GM18498 (cell line): ENCODE results near the gene GNAQ.

Source experiments
- ATAC-seq: cut with Tn5 transposase; IDR thresholded peaks from one replicate; pipeline ENCODE4 v1.9.1; 2021; ENCODE audit warnings: mild to moderate bottlenecking, moderate library complexity; ENCODE audit not compliant: unreplicated experiment

Gene GNAQ

DNA sequence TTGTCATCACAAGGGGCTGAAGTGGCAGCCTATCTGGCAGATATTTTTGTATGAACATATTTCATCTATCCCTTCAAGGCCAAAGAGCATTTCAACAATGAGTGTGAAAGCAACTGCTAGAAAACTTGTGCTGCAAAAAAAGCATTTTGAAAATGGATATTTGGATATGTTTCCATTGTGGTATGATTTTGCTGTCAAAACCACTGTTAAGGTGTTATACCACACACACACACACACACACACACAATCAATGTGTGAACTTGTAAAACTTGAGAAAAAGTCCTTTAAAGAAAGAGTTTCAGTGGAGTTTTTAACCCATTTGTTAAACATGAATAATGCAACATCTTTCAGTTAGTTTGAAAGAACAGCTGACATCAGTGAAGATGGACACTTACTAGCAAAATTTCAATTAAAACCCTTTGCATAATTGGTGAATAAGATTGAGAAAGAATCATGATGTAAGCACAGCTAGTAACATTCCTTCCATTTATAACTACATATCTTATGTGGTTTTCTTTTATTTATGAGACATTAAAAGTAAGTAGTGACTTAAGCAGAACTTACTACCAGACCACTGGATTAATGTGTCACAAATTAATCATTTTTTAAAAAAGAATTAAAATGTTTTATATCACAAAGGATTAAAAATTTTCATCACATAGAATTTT, 200.9 kb downstream of the GNAQ start:
- ATAC-seq = no peak

DNA sequence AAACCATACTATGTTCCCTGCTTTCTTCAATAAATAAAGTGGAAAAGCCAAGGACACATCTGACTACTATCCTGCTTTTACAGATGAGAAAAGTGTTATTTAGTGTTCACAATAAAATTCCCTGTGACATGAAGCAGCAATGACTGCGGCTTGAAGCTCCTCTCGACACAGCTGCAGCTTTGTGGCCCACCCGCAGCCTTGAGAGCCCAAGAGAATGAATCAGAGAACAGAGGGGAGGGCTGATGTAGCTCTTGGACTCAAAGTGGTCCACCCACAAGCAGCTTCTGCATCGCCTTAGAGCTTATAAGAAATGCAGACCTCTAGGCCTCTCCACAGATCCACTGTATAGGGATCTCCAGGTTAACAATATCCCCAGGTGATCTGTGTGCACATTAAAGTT, 202.2 kb downstream of the GNAQ start:
- no peak for ATAC-seq

DNA sequence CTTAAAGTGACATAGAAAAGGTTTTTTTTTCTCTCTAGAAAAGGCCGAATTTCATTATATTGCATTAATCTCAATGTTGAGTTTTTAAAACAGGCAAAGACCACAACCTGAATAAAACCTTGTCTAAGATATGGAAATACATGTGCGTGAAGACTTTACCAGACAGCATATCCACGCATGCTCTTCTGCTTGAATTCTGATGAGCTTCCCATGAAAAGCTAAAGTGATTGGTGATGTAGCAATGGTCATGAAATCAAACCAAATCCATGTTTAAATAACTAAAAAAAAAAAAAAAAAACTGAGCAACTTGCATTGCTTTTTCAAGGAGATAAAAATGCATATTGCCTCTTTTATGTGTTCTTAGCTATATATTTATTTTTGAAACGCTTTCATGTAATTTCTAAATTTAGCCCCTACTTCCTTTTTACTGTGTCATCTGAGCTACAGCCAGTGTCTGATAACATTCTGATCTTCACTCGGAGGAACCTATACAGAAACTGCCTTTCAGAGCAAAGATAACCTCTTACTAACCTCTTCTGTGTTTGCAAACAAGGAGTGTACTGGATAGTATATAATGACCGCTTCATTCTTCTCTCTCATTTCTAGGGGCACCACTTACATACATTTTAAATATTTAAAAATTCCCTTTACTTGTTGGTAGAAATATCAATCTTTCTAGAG, 204.4 kb downstream of the GNAQ start:
- ATAC-seq = peak; percentile 67

DNA sequence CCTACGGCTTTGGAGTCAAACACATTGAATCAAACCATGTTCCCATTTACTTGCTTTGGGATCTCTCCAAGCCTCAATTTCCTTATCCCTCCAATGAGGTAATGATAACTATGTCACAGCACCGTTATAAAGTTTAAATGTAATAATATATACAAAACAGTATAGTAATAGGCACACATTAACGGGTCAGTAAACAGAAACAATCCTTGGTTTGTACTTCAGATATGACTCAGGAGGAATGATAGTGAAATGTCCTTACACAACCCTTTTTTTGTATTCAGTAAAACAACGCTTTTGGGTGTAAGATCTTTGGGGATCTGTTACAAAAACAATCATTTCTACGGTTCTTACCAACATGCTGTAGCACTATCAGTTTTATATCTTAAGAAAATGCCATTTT, 205.0 kb downstream of the GNAQ start:
- no peak for ATAC-seq

DNA sequence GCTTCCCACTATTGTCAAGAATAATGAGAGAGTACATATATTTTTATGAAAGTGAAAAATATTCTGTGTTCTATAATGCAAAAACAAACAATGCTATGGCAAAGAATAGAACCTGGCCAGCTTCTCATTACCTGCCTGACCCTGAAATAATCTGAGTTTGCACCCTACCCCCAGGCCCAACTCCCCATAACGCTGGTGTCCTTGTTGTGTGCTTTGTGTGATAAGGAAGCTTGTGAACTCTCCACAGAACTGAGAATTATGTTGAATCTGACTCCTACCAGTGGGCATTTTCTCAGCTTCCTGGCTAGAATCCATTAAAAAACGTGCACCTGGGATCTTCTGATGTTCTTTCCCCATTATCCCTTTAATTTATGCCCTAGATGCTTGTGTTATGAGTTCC, 205.5 kb downstream of the GNAQ start:
- ATAC-seq = no peak

DNA sequence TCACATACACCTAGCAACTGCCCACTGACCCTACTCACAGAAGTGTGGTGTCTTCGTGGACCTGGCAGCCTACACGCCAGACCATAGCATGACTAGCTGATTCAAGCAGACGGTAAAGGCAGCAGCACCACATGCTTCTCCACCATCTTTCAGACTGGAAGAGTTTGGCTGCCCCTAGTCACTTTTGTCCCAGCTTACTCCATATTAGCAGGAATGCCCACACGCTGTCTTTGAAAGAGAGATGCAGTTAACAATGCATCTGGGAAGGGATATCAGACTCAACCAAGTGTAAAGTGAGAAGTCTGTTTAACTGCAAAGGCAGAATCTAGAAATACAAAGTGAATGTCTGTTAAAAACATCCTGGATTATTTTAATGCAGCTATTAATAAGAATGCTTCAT, 206.2 kb downstream of the GNAQ start:
- ATAC-seq = no peak

DNA sequence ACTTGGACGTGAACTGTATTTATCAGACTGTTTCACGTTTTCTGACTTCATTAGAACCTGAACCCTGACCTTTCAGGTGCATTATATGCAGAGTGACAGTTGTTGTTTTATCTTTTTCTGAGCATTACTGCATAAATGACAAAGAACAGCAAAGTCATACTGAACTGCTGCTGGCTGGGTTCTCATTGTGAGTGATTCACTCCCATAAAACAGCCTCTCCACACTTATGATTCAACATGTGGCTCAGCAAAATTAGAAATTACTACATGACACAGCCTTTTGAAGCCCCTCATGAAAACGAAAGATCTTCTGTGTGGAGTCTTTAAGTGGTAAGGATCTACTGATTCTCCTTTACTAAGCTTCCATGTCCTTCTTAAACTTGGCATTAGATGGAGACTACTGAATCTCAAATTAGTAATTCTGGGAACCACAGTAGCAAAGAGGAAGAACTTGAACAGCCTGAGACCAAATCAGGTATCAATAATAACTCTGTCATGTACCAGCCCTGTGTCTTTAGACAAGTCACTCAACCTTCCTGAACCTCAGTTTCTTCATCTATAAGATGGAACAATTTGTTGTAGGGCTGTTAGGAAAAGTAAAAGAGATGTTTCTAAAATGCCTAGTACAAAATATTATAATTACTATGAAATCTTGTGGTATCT, 211.2 kb downstream of the GNAQ start:
- no peak for ATAC-seq

DNA sequence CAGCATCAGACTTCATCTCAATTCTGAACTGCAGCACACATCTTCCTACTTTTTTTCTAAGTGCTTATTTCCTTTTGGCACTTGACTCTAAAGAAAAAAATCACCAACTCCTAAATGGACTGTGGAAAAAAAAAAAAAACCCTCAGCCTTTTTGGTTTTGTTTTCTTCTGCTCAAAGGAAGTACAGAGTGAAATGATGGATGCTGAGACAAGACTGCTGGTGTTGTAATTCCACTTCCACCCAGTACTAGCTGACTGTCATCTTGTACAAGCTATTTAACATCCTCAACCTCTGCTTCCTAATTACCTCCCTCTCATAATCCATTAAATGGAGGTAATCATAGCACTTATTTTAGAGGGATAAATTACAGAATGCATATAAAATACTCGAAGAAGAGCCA, 212.0 kb downstream of the GNAQ start:
- no peak for ATAC-seq

DNA sequence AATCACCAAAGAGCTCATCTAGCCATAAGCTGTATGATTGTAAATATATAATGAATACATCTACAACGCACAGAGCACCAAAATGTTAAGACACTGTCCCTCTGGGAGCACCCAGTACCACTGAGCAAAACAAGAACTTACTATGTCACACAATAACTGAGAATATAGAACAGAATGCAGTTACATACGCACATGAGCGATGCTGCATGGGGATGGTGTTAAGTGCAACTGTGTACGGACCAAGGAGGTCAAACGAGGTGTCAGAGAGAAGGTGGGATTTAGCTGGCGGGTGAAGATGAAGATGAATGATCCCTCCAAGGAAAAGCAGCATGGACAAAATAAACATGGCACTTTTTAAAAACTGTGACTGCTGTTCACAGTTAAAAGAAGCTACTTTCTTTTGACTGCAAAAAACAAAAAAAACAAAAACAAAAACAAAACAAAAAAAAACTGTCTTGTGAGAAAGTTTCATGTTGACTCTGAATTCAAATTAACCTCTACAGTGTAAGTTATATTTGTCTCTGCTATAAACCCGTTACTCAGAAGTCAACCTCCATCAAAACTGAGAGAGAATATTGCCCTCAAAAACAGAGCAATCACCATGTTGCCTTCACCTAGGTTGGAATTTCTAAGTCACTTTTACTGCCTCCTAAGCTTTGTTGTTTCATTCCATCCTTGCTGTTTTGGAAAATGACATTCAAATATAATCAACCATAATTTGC, 213.9 kb downstream of the GNAQ start:
- ATAC-seq = peak; percentile 57

DNA sequence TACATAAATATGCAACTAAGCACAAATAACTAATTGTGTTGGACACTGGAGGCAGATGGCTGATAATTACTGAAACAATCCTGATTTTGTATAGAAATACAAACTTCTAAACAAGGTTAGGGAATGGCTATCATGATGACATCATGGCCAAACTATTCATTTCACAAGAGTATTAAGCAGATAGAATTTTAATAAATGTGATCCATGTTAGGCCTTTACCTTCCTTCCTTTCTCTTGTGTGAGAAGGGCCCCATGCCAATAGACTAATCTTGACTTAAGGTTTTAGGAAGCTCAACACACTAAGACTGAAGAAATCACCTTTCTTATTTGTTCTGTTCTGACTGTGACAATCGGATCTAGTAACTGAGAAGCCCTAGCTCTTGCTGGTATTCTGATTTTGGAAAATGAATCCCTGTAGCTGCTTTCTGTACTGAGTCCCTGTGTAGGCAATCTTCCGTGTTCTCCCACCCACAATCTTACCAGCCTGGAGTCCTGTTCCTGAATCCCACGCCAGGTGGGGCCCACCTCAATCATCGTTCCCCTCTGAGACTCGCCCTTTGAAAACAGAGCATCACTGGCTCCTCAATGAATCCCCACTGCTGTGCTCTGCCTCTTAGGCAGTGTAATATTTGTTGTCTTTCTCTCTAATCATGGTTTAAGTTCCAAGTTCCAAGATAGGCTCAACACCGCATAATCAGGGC, 214.8 kb downstream of the GNAQ start:
- no peak for ATAC-seq

DNA sequence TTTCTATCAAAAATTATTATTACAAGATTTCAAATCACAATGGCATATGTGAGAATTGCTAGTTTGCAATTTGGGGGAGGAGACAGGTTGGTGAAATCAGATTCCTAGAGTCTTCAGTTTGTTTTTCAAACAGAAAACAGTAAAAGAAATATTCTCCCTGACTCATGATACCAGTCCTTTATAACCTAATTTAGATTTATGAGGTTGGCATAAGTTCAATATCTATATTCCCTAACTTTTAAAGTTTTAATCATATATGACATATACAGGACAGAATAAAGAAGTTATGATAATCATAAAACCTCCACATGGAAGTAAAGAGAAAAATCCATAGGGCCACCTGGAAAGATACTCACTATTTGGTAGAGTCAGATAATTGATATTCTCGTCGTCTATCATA, 216.4 kb downstream of the GNAQ start:
- ATAC-seq = no peak

DNA sequence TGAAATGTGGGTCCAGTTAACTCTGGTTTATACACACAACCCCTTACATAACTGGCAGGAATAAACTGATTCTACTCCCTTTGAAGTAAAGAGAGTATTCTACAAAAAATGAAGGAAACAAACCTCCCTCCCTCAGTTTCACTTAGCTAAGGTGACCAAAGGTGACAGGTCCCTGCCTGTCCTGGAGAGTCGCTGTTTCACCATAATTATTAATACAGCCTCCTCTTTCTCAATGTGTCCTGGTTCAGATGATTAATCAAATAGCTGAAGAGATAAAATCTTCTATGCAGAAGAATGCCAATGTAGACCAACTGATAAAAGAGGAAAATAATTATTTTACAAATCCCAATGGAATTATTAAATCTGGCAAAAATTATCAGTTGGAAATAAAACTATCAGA, 219.8 kb downstream of the GNAQ start:
- ATAC-seq = no peak

DNA sequence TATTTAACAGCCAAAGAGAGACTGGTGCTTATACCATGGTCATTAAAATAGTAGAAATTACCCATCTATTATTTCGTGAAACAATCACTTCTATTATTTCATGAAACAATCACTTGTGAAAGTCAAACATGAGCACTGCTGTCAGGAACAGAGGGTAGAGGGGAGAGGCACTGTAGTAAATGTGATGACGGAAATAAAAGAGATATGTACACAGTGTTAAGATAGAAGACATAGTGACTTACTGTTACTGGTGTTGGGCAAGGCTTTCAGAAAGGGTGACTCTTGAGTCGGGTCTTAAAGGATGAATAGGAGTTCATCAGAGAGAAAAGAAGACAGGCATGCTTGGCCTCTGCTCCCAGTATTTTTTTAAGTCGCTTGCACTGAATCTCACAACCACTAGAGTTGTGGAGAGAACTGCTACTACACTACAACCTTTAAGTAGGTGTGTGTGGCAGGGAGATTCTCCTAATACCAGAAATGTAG, 220.9 kb downstream of the GNAQ start:
- no peak for ATAC-seq

DNA sequence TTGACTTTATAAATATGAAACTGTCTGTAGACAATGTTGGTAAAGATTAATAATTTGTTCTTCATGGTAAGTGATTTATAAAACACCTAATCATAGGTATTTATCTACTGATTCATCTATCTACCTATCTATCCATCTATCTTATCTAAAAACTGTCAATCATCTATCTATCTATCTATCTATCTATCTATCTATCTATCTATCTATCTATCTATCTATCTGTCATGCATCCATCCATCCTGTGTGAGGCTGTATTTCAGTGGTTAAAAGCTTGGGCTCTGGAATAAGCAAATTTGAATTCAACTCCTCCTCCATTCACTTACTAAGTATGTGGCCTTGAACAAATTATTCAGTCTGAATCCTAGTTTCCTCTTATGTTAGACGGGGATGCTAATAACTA, 221.6 kb downstream of the GNAQ start:
- no peak for ATAC-seq

DNA sequence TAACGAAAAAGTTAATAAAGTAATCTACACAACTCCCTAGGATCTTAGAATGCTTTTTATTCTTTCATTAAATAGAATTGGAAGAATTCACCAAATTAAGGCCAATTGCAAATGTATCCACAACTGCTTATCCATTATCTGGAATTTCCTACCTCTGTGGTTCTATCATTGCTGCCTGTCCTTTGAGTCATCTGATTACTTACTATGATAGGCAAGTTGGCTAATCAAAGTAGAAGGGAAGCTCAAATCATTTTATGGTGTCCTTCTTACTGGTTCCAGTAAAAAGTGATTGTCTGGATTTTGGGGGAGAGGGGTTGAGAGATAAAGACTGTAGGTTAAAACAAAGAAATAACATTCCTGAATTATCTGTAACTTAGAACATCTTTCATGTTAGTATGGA, 222.1 kb downstream of the GNAQ start:
- no peak for ATAC-seq

DNA sequence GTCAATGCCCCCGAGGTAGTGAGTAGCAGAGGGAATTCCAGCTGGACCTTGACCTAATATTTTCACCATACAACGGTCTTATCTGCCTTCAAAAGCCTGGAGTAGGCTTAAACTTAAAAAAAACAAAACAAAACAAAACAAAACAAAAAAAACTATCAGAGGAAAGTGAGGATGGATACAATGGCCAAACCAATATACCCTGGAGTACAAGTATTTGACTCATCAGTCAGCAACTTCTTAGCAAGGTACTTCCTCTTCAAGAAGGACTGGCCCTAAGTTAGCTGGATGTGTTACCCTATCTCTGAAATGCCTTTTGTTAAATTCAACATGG, 222.9 kb downstream of the GNAQ start:
- no peak for ATAC-seq

DNA sequence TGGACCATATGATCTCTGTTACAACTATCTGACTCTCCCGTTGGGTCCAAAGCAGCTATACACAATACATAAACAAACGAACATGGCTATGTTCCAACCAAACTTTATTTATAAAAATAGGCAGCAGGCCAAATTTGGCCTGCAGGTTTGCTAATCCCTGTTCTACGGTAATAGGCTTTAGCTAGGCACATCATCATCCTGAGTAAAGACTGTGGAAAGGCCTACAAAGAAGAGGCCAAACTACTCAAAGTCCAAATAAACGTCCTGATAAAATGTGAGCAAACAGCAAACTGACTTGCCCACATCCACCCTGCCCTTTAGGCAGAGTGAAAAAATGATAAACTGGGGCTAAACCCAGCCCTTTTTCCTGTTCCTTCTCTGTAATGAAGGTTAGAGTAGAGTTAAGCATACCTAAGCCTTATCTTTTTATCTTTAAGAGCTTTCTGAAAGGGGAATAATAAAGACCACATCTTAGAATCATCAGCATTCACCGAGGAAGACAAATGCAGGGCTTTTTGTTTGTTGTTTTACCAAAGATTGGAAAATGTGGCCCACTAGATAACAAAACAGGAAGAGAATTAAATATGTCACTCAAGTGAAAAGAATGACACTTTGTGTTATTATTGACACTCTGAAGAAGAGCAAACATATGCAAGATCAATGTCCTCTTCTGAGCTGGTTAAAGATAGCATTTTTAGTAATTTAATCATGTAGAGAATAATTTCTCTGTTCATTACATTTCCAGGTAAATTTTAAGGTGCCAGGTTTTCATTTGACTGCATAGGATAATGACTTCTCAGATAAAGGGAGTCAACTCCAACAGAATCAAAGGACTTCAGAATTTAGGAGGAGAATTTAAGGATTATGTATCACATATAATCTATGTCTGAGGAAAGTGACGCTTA, 223.5 kb downstream of the GNAQ start:
- ATAC-seq = no peak

DNA sequence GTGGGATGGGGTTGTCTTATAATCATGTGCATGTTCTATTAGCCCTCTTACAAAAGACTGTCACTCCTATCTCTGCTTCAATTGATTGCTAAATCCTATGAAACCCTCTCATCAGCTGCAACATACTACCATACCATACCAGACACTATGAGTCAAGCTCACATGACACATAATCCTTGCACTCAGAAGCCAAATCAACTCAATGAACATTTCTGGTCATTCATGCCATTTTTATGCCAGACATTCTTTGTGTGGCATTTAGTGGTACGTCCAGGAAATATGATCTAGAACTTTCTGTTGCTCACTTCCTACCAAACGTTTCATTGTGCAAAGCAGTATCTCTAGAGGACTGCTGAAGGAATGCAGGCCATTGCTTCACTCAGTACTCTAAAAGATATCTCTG, 224.3 kb downstream of the GNAQ start:
- ATAC-seq = no peak

DNA sequence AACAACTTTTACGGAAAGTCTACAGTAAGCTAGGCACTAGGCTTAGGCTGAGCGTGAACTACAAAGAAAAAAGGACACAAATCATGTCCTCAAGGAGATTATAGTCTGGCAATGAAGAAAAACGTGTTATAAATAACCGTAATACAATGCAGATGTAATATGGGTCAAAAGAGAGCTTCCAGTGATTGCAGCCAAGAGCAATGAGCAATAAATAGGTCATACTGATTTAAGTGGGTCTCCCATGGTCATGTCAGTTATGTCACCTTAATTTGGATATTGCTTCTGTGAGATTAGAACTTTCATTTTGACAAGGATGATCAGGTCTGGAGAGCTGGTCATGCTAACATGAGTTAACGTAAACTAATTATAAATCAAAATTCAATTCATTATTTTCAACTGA, 224.9 kb downstream of the GNAQ start:
- ATAC-seq = no peak

DNA sequence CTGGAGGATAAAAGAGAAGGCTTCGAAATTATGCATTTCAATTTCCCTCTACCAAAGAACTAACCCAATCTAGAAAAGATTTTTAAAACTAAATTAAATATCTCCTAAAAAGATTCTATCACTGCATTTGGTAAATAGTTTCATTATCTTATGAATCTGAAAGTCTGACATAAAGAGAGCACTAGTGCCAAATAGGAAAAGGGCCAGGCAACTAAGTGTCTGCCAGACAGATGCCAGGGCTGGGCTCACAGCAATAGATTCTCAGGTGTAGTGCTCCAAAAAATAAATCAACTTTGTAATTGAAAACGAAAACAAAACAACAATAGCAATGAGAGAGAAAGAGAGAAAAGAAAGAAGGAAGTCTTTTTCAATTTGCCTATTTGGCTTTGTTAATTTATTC, 225.8 kb downstream of the GNAQ start:
- ATAC-seq = no peak
